HUES64 (cell line): ENCODE measurements around the gene METRNL.

Source experiments
- H3K27ac ChIP-seq: 2 replicates; pipeline ENCODE4 v1.7.0; 2013; ENCODE audit warnings: low read depth, low read length, inconsistent platforms
- H3K27me3 ChIP-seq: 2 replicates; pipeline ENCODE4 v1.6.1; 2013; ENCODE audit warnings: mild to moderate bottlenecking, low read length; ENCODE audit not compliant: insufficient read depth
- H3K36me3 ChIP-seq: 2 replicates; pipeline ENCODE4 v1.6.1; 2013; ENCODE audit warnings: mild to moderate bottlenecking, low read length; ENCODE audit not compliant: insufficient read depth
- H3K4me1 ChIP-seq: 2 replicates; pipeline ENCODE4 v1.6.1; 2013; ENCODE audit warnings: mild to moderate bottlenecking, low read length, moderate library complexity; ENCODE audit not compliant: insufficient read depth
- H3K4me3 ChIP-seq: 2 replicates; pipeline ENCODE4 v1.5.1; 2013; ENCODE audit warnings: mild to moderate bottlenecking, low read length, moderate library complexity
- H3K9ac ChIP-seq: 2 replicates; pipeline ENCODE4 v1.6.1; 2013; ENCODE audit warnings: mild to moderate bottlenecking, low read depth, low read length
- H3K9me3 ChIP-seq: 2 replicates; pipeline ENCODE4 v1.6.1; 2013; ENCODE audit warnings: low read depth, low read length; ENCODE audit not compliant: insufficient read depth
- WGBS: fragments of 150-250, 120-280 bp; methylation state at CpG from one replicate; pipeline ENCODE4 v1.1.7; 2013; ENCODE audit warnings: missing lambda C conversion rate; 5-methylcytosine and 5-hydroxymethylcytosine counted together

Gene METRNL

GRCh38 chr17:83122834-83123233, 43.4 kb downstream of the METRNL start:
- Histone ChIP-seq H3K36me3 (no peaks in the 10 kb centered on the region), H3K9ac (no peak overlapping the region), H3K9me3 (no peaks in the 10 kb centered on the region), H3K4me1 (peaks cover 14% of the 10 kb centered on the region), H3K4me3 (no peak overlapping the region; the same call in 1 of the 2 replicates), H3K27ac (no peak overlapping the region), H3K27me3 (peaks cover 30% of the 10 kb centered on the region)
- 75% methylated on average over 16 of the region's 16 CpGs for WGBS

- Histone ChIP-seq H3K36me3 (no peaks in the 10 kb centered on the region), H3K9me3 (no peaks in the 10 kb centered on the region), H3K4me3 (no peak overlapping the region), H3K4me1 (peaks cover 14% of the 10 kb centered on the region), H3K27ac (no peak overlapping the region), H3K27me3 (peaks cover 30% of the 10 kb centered on the region), H3K9ac (no peak overlapping the region)
- WGBS: 92% methylated on average over 25 of the region's 25 CpGs
Measured at GRCh38 chr17:83123896-83124801, 44.7 kb downstream of the METRNL start.

DNA sequence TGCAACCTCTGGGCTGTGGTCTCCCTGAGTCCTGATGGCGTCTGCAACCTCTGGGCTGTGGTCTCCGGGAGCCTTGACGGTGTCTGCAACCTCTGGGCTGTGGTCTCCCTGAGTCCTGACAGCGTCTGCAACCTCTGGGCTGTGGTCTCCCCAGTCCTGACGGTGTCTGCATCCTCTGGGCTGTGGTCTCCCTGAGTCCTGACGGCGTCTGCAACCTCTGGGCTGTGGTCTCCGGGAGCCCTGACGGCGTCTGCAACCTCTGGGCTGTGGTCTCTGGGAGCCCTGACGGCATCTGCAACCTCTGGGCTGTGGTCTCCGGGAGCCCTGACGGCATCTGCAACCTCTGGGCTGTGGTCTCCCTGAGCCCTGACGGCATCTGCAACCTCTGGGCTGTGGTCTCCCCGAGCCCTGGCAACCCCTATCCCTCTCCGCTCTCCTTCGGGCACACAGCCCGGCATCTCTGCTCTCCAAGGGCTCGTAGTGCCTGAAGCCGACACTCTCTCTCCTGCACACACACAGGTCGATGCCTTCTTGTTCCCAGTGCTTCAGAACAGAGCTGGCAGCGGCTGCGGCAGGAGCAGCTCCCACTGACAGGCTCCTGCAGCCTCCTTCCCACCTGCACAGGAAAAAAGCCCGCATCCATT, 45.6 kb downstream of the METRNL start:
- H3K4me1 ChIP-seq: peaks cover 14% of the 10 kb centered on the region
- H3K36me3 ChIP-seq: no peaks in the 10 kb centered on the region
- peaks cover 30% of the 10 kb centered on the region for H3K27me3 ChIP-seq
- H3K27ac ChIP-seq: no peak overlapping the region
- WGBS: 93% methylated on average over 24 of the region's 24 CpGs
- no peak overlapping the region for H3K9ac ChIP-seq
- no peak overlapping the region for H3K4me3 ChIP-seq
- H3K9me3 ChIP-seq: no peaks in the 10 kb centered on the region

DNA sequence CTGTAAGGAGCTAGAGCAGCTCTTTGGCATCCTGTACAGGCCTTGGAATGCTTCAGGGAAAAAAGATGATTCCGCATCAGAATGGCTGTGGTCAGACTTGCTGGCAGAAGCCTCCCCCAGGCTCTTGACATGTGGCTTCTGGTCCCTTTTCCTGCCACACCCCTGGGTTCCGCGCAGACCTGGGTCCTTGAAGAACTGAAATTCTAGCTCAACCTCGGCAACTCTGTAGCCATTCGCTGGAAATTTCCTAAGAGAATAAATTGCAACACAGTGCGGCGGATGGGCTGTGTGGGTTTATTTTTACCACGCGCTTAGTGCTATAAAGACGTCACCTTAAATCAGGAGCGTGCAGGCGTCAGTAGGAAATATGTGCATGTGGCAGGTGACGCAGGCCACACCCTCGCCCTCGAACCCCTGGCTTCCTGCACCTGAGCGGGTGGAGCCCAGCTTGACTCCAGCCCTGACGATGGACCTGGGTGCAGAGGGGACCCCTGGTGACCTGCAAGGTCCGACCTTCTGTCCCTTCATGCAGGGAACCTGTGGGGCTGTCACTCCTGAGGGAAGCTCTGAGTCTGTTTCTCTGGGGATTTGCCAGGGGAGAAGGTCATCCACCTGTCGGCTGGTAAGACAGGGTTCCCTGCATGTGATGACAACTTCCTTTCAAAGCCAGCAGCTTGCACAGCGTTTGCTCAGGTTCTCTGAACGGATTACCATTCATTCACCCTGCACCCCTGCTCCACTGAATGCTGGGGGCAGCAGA, 46.3 kb downstream of the METRNL start:
- no peaks in the 10 kb centered on the region for H3K9me3 ChIP-seq
- no peak overlapping the region for H3K27ac ChIP-seq
- H3K4me1 ChIP-seq: peaks cover 14% of the 10 kb centered on the region
- WGBS: 90% methylated on average over 21 of the region's 21 CpGs
- no peak overlapping the region for H3K9ac ChIP-seq
- no peaks in the 10 kb centered on the region for H3K36me3 ChIP-seq
- H3K4me3 ChIP-seq: no peak overlapping the region
- H3K27me3 ChIP-seq: peaks cover 23% of the 10 kb centered on the region

GRCh38 chr17:83126275-83126811, 46.9 kb downstream of the METRNL start:
- Histone ChIP-seq H3K9ac (no peak overlapping the region), H3K27me3 (peaks cover 19% of the 10 kb centered on the region), H3K9me3 (no peaks in the 10 kb centered on the region), H3K36me3 (no peaks in the 10 kb centered on the region), H3K4me1 (peaks cover 14% of the 10 kb centered on the region), H3K4me3 (no peak overlapping the region), H3K27ac (no peak overlapping the region)
- 94% methylated on average over 12 of the region's 12 CpGs for WGBS

GRCh38 chr17:83127431-83128160, 48.2 kb downstream of the METRNL start:
- Histone ChIP-seq H3K36me3 (no peaks in the 10 kb centered on the region), H3K27ac (no peak overlapping the region), H3K4me3 (no peak overlapping the region), H3K9me3 (no peaks in the 10 kb centered on the region), H3K9ac (no peak overlapping the region), H3K4me1 (peaks cover 3% of the 10 kb centered on the region; the same call in 1 of the 2 replicates), H3K27me3 (peaks cover 6% of the 10 kb centered on the region; the same call in 1 of the 2 replicates)
- WGBS: 90% methylated on average over 16 of the region's 16 CpGs

DNA sequence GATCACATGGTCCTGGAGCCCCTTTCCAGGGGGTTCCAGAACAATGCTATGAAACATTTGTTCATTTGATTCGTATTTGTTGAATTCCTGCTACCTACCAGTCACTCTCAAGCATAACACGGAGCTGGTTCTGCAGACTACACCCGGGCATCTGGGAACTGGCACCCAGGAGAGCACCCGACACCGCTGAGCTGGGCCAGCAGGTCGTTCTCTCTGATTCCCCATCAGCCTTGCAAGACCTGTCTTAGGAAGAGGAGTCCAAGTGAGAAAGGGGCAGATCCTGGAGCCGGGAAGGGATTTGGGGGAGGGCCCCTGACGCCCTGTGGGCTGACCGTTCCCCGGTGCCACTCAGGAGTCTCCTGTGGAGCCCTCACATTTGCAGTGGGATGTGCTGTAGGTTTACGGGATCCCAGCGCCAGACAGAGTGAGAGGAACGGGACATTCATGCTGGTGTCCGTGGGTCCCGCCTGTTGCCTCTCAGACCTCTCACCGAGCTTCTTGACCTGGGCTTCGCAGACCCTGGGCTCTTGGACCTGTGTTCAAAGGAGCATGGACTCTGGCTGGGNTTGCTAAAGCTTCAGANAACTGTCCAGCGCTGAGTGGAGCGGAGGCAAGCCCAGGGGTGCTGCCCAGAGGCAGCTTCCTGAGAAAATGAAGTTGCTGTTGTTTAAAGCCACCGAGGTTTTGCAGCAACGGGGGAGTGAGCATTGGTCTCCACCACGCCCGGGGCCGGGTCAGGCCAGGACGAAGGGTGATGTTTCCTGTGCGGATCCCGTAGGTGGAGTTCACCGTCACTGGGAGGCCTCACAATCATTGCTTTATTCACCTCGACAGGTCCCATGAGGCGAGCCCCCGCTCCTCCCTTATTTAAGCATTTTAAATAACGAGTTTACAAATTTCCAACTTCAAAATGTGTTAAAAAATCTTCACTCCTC, 49.2 kb downstream of the METRNL start:
- WGBS: 94% methylated on average over 32 of the region's 32 CpGs

GRCh38 chr17:83129676-83130075, 50.3 kb downstream of the METRNL start:
- Histone ChIP-seq H3K27me3 (no peaks in the 10 kb centered on the region), H3K36me3 (no peaks in the 10 kb centered on the region), H3K27ac (no peak overlapping the region), H3K9ac (no peak overlapping the region), H3K4me1 (no peaks in the 10 kb centered on the region), H3K4me3 (no peak overlapping the region), H3K9me3 (no peaks in the 10 kb centered on the region)
- 95% methylated on average over 10 of the region's 12 CpGs for WGBS

More for the DNA sequence above, 49.2 kb downstream of the METRNL start:
- Histone ChIP-seq H3K36me3 (no peaks in the 10 kb centered on the region), H3K9me3 (no peaks in the 10 kb centered on the region), H3K27me3 (no peaks in the 10 kb centered on the region), H3K4me3 (no peak overlapping the region), H3K27ac (no peak overlapping the region), H3K9ac (no peak overlapping the region), H3K4me1 (no peaks in the 10 kb centered on the region)

- Histone ChIP-seq H3K27ac (no peak overlapping the region), H3K4me3 (no peak overlapping the region), H3K9ac (no peak overlapping the region), H3K9me3 (no peaks in the 10 kb centered on the region), H3K27me3 (no peaks in the 10 kb centered on the region), H3K36me3 (no peaks in the 10 kb centered on the region), H3K4me1 (no peaks in the 10 kb centered on the region)
- WGBS: 94% methylated on average over 14 of the region's 14 CpGs
Measured at GRCh38 chr17:83131401-83132011, 52.1 kb downstream of the METRNL start.
